Daoy (cell line): Measurements from ENCODE around the gene PROK1. TPM values are rescaled to one million over a fixed set of nuclear protein-coding genes. Genes with fewer than 3 reads are reported as not detected.
"Not testable (repeated sequence)": the region's sequence is repeated elsewhere in the genome, so short reads cannot be mapped to it uniquely, and the experiment has no call there.

Experiments used
- DNase-seq: peaks from one replicate; pipeline ENCODE4 v3.0.0-alpha.2; 2015; ENCODE audit warnings: low read depth
- total RNA-seq: library from RNA; depleted of rRNA; stranded (reverse); fragments of >200 nt; shearing (Covaris generic); gene quantifications from 2 replicates; pipeline ENCODE4 v1.2.3, GENCODE V29; 2014

PROK1 gene
- total RNA-seq, 1 experiment from 2014 or later: not detected

GRCh38 chr1:110433803-110434202 lies 17.1 kb upstream of the PROK1 start:
- peak; percentile 73 for DNase-seq

DNA sequence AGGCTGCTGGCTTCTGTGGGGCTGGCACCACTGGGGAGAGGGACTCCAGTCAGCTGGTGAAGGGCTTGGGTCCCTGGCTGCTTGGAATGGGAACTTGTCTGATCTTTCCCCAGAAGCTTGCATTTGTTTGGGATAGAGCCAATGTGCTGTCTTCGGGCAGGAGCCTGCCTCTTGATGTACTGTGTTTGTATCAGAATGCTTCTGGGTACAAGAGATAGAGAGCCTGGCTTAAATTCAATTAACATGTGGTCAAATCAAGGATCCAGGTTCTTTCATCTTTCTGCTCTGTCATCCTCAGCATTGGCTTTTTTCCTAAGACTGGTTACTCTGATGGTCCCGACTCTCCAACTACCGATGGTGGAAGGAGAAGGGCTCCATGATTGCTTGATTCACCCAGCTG lies 16.0 kb upstream of the PROK1 start:
- no peak for DNase-seq

GRCh38 chr1:110436635-110437034 lies 14.3 kb upstream of the PROK1 start:
- DNase-seq: peak; percentile 52

DNA sequence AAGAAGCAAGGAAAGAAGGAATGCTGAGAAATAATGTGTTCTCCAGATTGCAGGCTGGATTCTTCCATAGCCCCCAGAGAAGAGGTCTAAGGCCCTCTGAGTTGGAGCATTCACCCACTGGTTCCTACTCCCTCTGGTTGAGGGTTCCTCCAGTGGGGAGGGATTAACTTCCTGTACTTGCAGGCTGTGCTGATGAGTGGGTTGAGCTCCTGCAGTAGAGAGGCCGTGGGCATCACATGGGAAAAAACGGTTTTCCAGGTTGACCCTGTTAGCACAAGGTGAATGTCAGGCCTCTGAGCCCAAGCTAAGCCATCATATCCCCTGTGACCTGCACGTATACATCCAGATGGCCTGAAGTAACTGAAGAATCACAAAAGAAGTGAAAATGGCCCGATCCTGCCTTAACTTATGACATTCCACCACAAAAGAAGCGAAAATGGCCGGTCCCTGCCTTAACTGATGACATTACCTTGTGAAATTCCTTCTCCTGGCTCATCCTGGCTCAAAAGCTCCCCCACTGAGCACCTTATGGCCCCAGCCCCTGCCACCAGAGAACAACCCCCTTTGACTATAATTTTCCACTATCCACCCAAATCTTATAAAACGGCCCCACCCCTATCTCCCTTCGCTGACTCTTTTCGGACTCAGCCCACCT lies 13.2 kb upstream of the PROK1 start:
- not testable (repeated sequence) for DNase-seq

DNA sequence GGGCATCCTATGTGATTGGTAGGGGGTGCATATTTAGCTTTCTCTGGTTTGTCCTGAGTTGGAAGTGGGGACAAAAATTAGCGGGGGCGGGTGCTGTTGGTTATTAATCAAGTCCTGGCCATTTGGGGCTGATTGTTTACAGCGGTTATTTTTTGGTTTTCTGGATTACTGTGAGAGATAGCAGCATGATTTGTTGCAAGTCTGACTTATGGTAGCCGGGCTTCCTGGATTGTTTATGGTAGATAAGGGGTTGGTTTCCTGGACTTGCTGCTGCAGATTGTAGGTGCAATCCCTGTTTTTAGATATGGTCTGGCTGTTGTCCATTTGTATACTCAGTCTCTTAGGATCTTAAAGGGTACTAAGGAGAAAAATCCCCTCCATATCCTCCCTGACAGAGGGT lies 12.1 kb upstream of the PROK1 start:
- DNase-seq: no peak

- DNase-seq: not testable (repeated sequence)
Observed at GRCh38 chr1:110439873-110440272, 11.1 kb upstream of the PROK1 start.

DNA sequence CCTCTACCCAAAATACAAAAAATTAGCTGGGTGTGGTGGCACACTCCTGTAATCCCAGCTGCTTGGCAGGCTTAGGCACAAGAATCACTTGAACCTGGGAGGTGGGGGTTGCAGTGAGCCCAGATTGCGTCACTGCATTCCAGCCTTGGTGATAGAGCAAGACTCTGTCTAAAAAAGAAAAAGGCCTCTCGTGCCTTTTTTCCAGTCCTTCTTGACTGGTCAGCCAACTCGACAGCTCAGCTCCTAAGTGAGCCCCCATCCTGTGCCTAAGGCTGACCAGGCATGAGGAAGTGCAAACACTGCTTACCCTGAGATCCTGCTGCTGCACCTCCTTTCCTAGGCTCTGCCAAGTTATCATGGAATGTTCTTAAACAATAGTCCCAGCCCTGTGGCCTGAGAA lies 10.1 kb upstream of the PROK1 start:
- no peak for DNase-seq

- DNase-seq: no peak
Observed at GRCh38 chr1:110441888-110442287, 9.1 kb upstream of the PROK1 start.

DNA sequence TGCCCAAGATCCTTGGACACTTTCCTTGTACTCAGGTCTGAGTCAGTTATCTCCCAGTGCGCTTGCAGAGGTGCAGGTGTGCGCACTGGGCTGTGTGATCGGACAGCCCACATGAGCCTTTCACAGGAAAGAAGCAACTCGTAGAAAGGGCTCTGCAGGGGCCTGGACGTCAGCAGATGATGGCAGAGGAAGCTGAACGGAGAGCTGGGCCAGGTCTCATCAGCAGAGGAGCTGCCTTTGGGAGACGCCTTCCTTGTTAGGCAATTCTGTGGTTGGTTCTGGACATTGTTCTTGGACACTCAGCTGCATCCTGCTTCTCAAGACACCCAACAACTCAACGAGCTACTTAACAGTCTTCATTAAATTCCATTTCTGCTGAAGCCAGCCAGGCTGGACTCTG lies 7.5 kb upstream of the PROK1 start:
- no peak for DNase-seq

GRCh38 chr1:110444561-110444960 lies 6.4 kb upstream of the PROK1 start:
- no peak for DNase-seq

DNA sequence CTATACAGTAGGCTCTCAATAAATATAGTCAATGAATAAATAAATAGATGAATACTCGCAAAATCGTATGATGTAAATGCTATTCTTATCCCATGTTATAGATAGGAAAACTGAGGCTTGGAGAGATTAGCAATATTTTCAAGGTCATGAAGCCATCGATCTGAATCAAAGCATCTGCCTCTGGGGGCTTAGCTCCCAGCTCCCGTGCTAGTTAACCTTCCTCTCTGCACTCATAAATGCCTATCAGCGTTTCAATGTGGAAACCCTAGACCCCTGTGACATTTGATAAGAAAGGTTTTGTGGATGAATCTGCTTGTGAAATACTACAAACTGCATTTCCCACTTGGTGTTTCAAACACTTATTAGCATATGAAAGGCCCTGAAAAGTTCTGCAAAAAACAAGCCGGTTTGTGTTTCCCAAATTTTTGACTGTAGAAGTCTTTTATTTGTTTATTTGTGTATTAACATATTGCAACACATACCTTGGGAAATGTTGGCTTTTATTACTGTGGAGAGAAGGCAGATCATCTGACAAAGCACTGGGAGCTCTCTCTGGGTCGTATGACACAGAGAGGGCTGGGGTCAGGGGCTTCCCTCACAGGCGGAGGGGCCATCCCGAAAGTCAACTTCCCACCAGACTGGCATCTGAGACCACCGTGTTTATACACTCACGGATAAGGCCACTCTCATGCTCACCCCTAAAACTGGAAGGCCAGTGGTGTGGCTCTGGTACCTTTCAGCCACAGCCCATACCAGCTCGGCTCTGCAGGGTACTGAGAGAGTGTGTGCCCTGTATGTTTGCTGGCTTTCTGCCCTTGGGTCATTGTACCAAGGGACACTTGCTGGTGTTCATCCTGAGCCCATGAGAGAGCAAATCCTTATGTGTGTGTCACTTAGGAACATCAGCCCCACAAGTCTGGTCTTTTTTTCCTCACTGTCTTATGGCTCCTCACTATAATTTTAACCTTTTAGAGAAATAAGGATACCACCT lies 993 bp upstream of the PROK1 start:
- no peak for DNase-seq

DNA sequence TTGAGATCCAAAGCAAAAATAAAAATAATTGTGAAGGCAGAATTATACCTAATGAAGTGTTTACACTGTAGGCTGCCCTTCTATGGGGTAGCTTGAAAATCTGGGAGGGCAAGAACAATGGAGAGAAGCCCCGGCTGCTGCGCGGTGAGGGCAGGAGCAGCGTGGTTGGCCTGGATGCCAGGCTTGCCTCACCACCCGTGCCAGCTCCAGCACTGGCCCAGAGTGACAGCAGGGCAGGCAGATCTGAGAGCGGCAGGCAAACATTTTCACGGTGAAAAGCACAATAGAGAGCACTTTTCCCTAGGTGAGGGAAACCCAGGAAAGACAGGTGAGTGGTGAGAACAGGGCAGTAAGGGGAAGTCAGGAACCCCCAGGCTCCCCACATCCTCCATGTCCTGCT lies 1.4 kb downstream of the PROK1 start:
- no peak for DNase-seq

DNA sequence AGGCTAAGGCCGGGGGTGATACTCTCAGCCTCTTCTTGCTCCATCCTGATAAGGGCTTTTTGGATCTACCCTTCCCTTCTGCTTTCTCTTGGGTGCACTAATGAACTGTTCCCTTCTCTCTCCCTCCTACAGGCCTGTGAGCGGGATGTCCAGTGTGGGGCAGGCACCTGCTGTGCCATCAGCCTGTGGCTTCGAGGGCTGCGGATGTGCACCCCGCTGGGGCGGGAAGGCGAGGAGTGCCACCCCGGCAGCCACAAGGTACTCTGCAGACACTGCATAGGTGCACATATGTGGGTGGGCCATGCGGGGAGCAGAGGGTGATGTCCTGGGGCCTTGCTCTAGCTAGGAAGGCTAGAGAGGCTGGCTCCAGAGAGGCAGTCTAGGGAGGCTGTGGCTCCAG lies 2.9 kb downstream of the PROK1 start:
- no peak for DNase-seq

- DNase-seq: no peak
Observed at GRCh38 chr1:110454328-110454727, 3.4 kb downstream of the PROK1 start.

DNA sequence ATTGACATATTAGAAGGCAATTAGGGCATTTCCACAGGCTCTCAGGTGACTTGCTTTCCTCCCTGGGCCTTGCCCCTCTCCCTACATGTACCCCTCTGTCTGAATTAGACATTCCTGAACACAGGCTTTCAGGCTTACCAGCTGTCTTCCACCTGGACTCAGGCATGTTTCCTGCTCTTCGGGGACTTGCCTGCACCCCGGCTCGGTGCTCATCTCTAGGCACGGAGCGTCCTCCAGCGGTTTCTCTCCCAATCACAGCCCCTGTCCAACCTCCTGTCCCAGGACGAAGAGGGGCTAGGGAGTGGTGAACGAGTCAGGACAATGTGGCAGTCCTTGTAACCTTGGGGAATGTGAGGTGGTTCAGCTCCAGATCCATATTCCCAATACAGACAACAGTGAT lies 4.2 kb downstream of the PROK1 start:
- DNase-seq: peak; percentile 56

DNA sequence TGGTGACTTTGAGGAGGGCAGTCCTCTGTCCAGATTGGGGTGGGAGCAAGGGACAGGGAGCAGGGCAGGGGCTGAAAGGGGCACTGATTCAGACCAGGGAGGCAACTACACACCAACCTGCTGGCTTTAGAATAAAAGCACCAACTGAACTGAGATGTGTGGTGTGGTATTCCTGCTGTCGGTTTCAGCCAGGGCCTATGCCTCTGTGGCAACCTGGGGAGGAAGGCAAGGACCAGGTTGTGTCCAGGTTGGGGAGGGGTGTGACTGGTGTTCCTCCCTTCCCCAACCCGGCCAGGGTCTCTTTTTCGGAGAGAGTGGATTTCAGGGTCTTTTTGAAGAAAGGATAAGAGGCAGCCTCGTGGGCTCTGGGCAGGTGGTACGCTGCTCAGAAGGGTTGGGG lies 6.3 kb downstream of the PROK1 start:
- DNase-seq: no peak

- DNase-seq: peak; percentile 85
Observed at GRCh38 chr1:110460253-110461220, 9.6 kb downstream of the PROK1 start.

- no peak for DNase-seq
Observed at GRCh38 chr1:110462093-110462492, 11.1 kb downstream of the PROK1 start.

GRCh38 chr1:110462964-110463363 lies 12.0 kb downstream of the PROK1 start:
- no peak for DNase-seq

DNA sequence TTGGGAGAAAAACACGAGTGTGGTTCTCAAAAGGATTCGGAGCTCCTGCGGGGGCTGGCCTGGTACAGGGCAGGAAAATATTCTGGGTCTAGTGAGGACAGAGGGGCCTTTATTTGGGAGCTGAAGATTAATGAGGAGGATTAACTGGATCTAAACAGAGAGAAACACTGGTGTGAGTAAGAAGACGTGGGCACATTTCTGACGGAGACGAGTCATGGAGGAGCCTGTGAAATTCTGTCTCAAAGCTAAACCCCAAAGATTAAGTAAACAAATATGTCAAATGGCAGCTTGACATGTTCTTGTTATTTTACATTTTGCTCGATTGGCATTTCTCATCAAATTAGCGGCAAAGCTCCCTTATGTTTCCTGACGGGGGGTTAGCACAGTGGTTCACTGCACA lies 12.8 kb downstream of the PROK1 start:
- DNase-seq: no peak

DNA sequence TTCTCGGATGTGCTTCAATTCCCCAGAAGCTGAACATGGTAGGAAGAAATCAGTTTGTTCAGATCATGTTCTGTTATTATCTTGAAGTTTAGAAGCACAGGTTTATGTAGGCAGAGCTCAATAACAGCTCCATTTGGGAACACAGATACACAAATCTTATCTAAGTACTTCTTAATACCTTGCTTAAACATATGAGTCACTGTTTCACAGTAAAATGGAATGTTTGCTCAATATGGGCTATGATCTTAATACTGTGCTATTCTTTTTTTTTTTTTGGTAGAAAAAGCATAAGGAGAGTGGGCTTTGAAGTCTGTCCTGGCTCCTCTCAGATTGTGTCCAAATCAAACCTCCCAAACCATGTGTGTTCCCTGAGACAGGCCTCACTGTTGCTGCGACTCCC lies 13.4 kb downstream of the PROK1 start:
- DNase-seq: no peak
